Measurements from ENCODE around the gene PIAS1.
"Not testable (repeated sequence)": the region's sequence is repeated elsewhere in the genome, so short reads cannot be mapped to it uniquely, and the experiment has no call there.

Gene PIAS1

GRCh38 chr15:68234520-68234919 is 180.4 kb downstream of the PIAS1 start:
- H3K36me3 ChIP-seq (ENCODE audit: control insufficient read depth, insufficient read depth, low read length); H3K27ac ChIP-seq (ENCODE audit: low read depth, low read length, severe bottlenecking); H3K4me1 ChIP-seq (ENCODE audit: control insufficient read depth, insufficient read depth, low read length, poor library complexity, severe bottlenecking); H3K9me3 ChIP-seq (ENCODE audit: control insufficient read depth, low read length); H3K4me3 ChIP-seq (ENCODE audit: extremely low read depth, insufficient read depth, low read length, poor library complexity, severe bottlenecking): not testable (repeated sequence)
- WGBS, 2 experiments (ENCODE audit: insufficient coverage in 2 of 2) = 87 to 90% methylated on average over 5 to 7 of the region's 9 CpGs

GRCh38 chr15:68235022-68235421 is 180.9 kb downstream of the PIAS1 start:
- Histone ChIP-seq H3K9me3 (ENCODE audit: control insufficient read depth, low read length) (no peaks in the 10 kb centered on the region), H3K4me3 (ENCODE audit: extremely low read depth, insufficient read depth, low read length, poor library complexity, severe bottlenecking) (no peak overlapping the region), H3K27ac (ENCODE audit: low read depth, low read length, severe bottlenecking) (no peak overlapping the region), H3K36me3 (ENCODE audit: control insufficient read depth, insufficient read depth, low read length) (no peaks in the 10 kb centered on the region), H3K4me1 (ENCODE audit: control insufficient read depth, insufficient read depth, low read length, poor library complexity, severe bottlenecking) (peaks cover 4% of the 10 kb centered on the region)
- 86 to 96% methylated on average over 2 to 3 of the region's 4 CpGs for WGBS, 2 experiments (ENCODE audit: insufficient coverage in 2 of 2)

- H3K4me3 ChIP-seq (ENCODE audit: extremely low read depth, insufficient read depth, low read length, poor library complexity, severe bottlenecking) = no peak overlapping the region
- no peaks in the 10 kb centered on the region for H3K36me3 ChIP-seq (ENCODE audit: control insufficient read depth, insufficient read depth, low read length)
Observed at GRCh38 chr15:68239025-68239424, 184.9 kb downstream of the PIAS1 start.

GRCh38 chr15:68241088-68241935 is 187.2 kb downstream of the PIAS1 start:
- no peaks in the 10 kb centered on the region for H3K4me1 ChIP-seq (ENCODE audit: control insufficient read depth, insufficient read depth, low read length, poor library complexity, severe bottlenecking)
- no peaks in the 10 kb centered on the region for H3K36me3 ChIP-seq (ENCODE audit: control insufficient read depth, insufficient read depth, low read length)
- no peak overlapping the region for H3K27ac ChIP-seq (ENCODE audit: low read depth, low read length, severe bottlenecking)
- 64 to 82% methylated on average over 1 to 4 of the region's 5 CpGs for WGBS, 2 experiments (ENCODE audit: insufficient coverage in 2 of 2)
- no peaks in the 10 kb centered on the region for H3K9me3 ChIP-seq (ENCODE audit: control insufficient read depth, low read length)
- no peak overlapping the region for H3K4me3 ChIP-seq (ENCODE audit: extremely low read depth, insufficient read depth, low read length, poor library complexity, severe bottlenecking)

More at GRCh38 chr15:68239025-68239424, 184.9 kb downstream of the PIAS1 start:
- no peak overlapping the region for H3K27ac ChIP-seq (ENCODE audit: low read depth, low read length, severe bottlenecking)
- H3K4me1 ChIP-seq (ENCODE audit: control insufficient read depth, insufficient read depth, low read length, poor library complexity, severe bottlenecking) = no peaks in the 10 kb centered on the region
- no peaks in the 10 kb centered on the region for H3K9me3 ChIP-seq (ENCODE audit: control insufficient read depth, low read length)
